Gastrocnemius medialis (tissue), 4 donors: ENCODE results near the gene GRIN2B.

Experiments
- CTCF ChIP-seq, 5 experiments: fragments of 450-650 bp in 3 of 5; fragments of 200-600 bp in 2 of 5; sonication (generic) in 2 of 5; IDR thresholded peaks in 4 of 5; conservative IDR thresholded peaks in 1 of 5; 1 replicate in 4 of 5; 2 replicates in 1 of 5; pipeline ENCODE4 v1.5.1; 2016 to 2019; ENCODE audit warnings: antibody characterized with exemption in 5 of 5, mild to moderate bottlenecking in 3 of 5, moderate library complexity in 3 of 5
- POLR2A ChIP-seq, 2 donors: fragments of 450-650 bp; IDR thresholded peaks; one replicate each; pipeline ENCODE4 v1.6.1; 2017; ENCODE audit warnings: antibody characterized with exemption in 2 of 2, mild to moderate bottlenecking in 2 of 2, moderate library complexity in 2 of 2

GRCh38 chr12:14010989-14011388 is 29.6 kb upstream of the GRIN2B start:
- TF ChIP-seq CTCF (IDR thresholded peaks at IDR 0.05 in 4 of 5, conservative IDR thresholded peaks at IDR 0.05 in 1 of 5) (no peak), POLR2A (IDR thresholded peaks at IDR 0.05) (no peak)
